IPS DF 4.7 (cell line): ENCODE measurements around the gene OPTC.

Source experiments
- DNase-seq: peaks from one replicate; pipeline ENCODE4 v3.0.0-alpha.2; 2013; ENCODE audit warnings: low spot score; ENCODE audit errors: extremely low read depth

The OPTC gene

DNA sequence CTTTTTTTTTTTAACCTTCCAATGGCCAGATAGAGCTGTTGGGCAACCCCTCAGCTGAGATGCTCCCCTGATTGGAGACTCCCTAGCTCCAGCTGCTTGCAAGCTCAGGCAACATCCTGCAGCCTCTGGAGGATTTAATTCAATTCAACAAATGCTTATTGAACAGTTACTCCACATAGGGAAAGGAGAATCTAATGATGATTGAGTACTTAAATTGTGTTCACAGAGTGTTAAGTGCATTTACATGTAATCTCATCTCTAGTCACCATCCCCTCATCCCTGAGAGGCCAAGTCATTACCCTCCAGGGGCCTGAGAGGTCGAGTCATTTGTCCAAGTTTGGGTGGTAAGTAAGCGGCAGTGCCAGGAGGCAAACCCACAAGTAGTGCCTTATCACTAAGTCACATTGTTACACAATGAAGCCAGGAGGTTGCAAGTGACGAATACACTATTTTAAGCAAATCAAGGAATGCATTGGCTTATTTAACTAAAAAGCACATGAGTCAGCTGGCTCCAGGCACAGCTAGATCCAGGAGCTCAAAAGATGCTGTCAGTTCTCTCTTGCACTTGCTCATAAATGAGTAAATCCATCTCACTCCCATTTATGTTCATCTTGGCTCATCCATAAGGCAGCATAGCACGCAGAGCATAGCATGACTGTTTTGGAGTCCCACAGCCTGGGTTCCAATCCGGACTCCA, 64.3 kb downstream of the OPTC start:
- DNase-seq: no peak
